T47D (cell line): ENCODE measurements around the gene SNX15.

Experiments
- DNase-seq, 2 experiments: peaks; one replicate each; pipeline versions ENCODE4 v3.0.0 to v3.0.0-alpha.2; 2011 to 2012; ENCODE audit warnings: low read depth in 1 of 2, low spot score in 1 of 2
- JUND ChIP-seq: IDR thresholded peaks from 2 replicates; pipeline ENCODE4 v1.6.1; 2012; ENCODE audit warnings: low read depth
- in situ Hi-C: cut with HindIII; loops from 2 replicates; pipeline ENCODE4 v1.10.0; 2016; ENCODE audit warnings: low sequenced_read_pairs, low pct_unique_long_range_greater_than_20kb

SNX15 gene

DNA sequence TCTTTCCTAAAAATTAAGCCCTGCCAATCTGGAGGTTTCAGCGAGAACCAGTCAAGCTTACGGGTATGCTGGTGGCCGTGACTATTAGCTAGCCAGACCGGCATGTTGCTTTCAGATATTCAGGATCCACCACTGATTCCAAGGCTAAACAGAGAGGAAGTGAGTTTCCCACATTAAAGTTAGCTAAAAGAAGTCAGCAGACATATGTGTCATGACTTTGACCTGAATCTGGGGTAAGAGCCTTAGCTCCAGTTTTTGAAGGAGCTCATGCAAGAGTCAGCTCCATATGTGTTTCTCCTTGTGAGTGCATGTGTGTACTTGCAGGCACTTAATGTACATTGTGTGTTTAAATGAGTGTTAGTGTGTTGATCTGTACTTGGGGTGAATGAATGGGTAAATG, 58.2 kb downstream of the SNX15 start:
- in situ Hi-C loops: no loop called here
- TF ChIP-seq JUND: no peak
- no peak for DNase-seq

DNA sequence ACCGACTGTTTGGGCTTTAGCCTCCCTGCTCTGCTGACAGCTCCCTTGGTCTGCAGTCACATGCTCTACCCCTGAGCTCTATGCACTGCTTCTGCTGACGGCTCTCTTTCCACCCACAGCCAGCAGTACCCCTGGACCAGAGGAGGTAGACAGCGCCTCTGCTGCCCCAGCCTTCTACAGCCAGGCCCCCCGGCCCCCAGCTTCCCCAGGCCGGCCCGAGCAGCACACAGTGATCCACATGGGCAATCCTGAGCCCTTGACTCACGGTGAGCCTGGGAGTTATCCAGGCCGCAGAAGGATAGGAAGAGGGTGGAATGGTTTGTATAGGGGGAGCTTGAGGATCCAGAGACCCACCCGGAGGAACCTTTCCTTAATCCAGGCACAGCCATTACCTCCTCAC, 59.6 kb downstream of the SNX15 start:
- no peak for TF ChIP-seq JUND
- no peak for DNase-seq
- in situ Hi-C loops: no loop called here

DNA sequence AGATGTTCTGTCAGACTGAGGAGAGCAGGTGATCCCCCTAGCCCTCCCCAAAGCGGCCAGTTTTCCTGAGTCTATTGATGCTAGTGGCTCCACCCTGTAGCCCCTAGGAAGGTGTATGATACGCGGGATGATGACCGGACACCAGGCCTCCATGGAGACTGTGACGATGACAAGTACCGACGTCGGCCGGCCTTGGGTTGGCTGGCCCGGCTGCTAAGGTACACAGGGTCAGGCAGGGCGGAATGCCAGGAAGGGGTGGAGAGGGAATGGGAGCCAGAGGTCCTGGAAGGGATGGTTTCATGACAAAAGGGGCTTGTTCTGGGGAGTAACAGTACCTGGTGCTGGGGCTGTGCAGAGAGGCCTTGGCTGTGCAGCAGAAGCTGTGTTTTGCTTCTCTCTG, 60.0 kb downstream of the SNX15 start:
- no peak for DNase-seq
- in situ Hi-C loops: no loop called here
- TF ChIP-seq JUND: no peak

DNA sequence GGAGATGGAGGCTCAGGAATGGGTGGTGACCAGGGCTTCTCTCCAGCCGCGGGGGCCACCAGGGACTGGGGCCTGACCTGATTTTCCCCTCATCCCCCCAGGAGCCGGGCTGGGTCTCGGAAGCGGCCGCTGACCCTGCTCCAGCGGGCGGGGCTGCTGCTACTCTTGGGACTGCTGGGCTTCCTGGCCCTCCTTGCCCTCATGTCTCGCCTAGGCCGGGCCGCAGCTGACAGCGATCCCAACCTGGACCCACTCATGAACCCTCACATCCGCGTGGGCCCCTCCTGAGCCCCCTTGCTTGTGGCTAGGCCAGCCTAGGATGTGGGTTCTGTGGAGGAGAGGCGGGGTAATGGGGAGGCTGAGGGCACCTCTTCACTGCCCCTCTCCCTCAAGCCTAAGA, 60.6 kb downstream of the SNX15 start:
- no peak for DNase-seq
- TF ChIP-seq JUND: no peak
- in situ Hi-C loops: no loop called here

DNA sequence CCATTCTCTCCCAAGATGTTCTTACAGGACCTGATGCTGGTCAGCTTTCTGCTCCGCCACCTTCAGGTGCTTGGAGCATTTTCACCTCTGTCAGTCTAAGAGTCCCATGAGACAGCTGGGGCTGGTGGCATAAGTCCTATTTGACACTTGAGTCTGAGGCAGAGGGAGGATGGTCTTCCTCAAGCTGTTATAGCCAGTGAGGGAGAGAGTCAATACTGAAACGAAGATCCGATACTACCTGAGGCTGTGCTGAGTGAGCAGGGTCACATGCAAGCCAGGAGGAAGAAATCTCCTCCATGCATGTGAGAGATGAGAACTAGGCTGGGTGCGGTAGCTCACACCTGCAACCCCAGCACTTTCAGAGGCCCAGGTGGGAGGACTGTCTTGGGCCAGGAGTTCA, 62.4 kb downstream of the SNX15 start:
- TF ChIP-seq JUND: no peak
- DNase-seq: no peak
- in situ Hi-C loops: no loop called here
